RWPE1 (cell line): ENCODE results near the gene ARHGEF2.
A peak's percentile ranks its signal among the peaks of the same experiment; 100 is the strongest.

Experiments used
- CTCF ChIA-PET: fragments of 350-600 bp; sonication (Branson Sonifier 250); formaldehyde crosslinking; extraction: SDS; loops from one replicate; lab custom pipeline; 2021; lab: Yijun Ruan, JAX
- POLR2A ChIA-PET: fragments of 400-600 bp; formaldehyde crosslinking; extraction: SDS; loops from one replicate; lab custom pipeline; 2020; ENCODE audit warnings: antibody characterized with exemption; ENCODE audit not compliant: low non-redundant PET; lab: Yijun Ruan, JAX
- DNase-seq: peaks from one replicate; pipeline ENCODE4 v3.0.0; 2012; ENCODE audit warnings: low spot score
- H3K27ac ChIP-seq: fragments of 450-650 bp; 2 replicates; pipeline ENCODE4 v1.5.1; 2017
- TF ChIP-seq, protein P1 (sequence below): fragments of 450-650 bp; conservative IDR thresholded peaks from 2 replicates; pipeline ENCODE4 v1.5.1; 2017; ENCODE audit warnings: low read depth, mild to moderate bottlenecking

Gene ARHGEF2

DNA sequence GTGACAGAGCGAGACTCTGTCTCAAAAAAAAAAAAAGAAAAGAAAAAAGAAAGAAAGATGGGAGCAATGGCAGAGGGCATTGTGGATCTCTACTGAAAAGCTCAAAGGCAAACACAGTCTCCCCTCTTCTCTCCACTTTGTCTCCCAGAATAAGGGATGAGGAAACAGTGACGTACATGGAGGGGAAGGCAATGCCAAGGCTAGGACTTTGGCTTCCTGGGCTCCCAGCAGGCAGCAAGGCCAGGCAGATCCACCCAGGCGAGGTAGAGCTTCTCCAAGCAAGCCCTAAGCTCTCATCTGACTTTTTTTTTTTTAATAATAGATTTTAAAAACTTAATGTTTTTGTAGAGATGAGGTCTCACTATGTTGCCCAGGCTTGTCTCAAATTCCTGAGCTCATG is 4.6 kb downstream of the ARHGEF2 start:
- no peak for DNase-seq
- CTCF ChIA-PET: interaction anchor here (0.6 kb wide), 1 partner anchor 1649 kb away, joined by 4 read pairs; no protein-coding TSS in a partner anchor
- H3K27ac ChIP-seq: peak overlapping the region; percentile 96
- TF ChIP-seq, protein P1, sequence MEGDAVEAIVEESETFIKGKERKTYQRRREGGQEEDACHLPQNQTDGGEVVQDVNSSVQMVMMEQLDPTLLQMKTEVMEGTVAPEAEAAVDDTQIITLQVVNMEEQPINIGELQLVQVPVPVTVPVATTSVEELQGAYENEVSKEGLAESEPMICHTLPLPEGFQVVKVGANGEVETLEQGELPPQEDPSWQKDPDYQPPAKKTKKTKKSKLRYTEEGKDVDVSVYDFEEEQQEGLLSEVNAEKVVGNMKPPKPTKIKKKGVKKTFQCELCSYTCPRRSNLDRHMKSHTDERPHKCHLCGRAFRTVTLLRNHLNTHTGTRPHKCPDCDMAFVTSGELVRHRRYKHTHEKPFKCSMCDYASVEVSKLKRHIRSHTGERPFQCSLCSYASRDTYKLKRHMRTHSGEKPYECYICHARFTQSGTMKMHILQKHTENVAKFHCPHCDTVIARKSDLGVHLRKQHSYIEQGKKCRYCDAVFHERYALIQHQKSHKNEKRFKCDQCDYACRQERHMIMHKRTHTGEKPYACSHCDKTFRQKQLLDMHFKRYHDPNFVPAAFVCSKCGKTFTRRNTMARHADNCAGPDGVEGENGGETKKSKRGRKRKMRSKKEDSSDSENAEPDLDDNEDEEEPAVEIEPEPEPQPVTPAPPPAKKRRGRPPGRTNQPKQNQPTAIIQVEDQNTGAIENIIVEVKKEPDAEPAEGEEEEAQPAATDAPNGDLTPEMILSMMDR: no peak
- POLR2A ChIA-PET: interaction anchor here (0.5 to 0.6 kb wide), 3 partner anchors 42 to 249 kb away, joined by 3 to 4 read pairs (median 3); no protein-coding TSS in a partner anchor

- no peak for DNase-seq
- POLR2A ChIA-PET: no interaction called here
- peak overlapping the region; percentile 61 for H3K27ac ChIP-seq
Observed at GRCh38 chr1:155971910-155972809, 6.2 kb downstream of the ARHGEF2 start.

GRCh38 chr1:155970531-155971167 is 7.7 kb downstream of the ARHGEF2 start:
- TF ChIP-seq, protein P1: no peak
- ChIA-PET POLR2A (no interaction called here), CTCF (no interaction called here)
- peak; percentile 45 for DNase-seq
- peak overlapping the region; percentile 61 for H3K27ac ChIP-seq

More at GRCh38 chr1:155971910-155972809, 6.2 kb downstream of the ARHGEF2 start:
- TF ChIP-seq, protein P1: no peak
- CTCF ChIA-PET: no interaction called here

- ChIA-PET POLR2A (no interaction called here), CTCF (interaction anchor here (0.7 to 1.1 kb wide), 2 partner anchors 9 to 25 kb away, joined by 3 read pairs; partner anchors contain the start of gene ARHGEF2)
- TF ChIP-seq, protein P1: no peak
- DNase-seq: no peak
- H3K27ac ChIP-seq: peak overlapping the region; percentile 61
Observed at GRCh38 chr1:155969377-155969791, 9.0 kb downstream of the ARHGEF2 start.

DNA sequence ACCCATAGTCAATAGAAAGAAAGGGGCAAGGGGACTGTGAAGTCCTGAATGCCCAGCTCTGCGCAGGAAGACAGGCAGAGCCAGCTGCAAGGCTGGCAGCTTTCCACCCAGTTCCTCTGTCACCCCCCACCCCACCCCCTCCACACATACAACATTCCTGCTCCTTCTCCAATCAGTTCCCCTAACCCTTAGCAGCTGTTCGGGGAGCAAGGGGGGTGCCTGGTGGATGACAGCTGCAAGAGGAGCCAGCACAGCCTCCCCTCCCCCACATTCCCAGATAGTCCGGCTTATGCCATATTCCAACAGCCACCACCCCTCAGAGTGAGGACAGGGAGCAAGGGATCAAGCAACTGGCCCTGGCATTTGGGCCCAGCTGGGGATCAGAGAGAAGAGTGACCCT is 9.7 kb downstream of the ARHGEF2 start:
- POLR2A ChIA-PET: no interaction called here
- TF ChIP-seq, protein P1: no peak
- CTCF ChIA-PET: interaction anchor here (1.1 kb wide), 1 partner anchor 9 kb away, joined by 3 read pairs; the partner anchor contains the start of gene ARHGEF2
- no peak for DNase-seq
- peak overlapping the region; percentile 61 for H3K27ac ChIP-seq

GRCh38 chr1:155968051-155968400 is 10.3 kb downstream of the ARHGEF2 start:
- TF ChIP-seq, protein P1: no peak
- DNase-seq: no peak
- peak overlapping the region; percentile 52 for H3K27ac ChIP-seq
- ChIA-PET POLR2A (interaction anchor here (0.6 to 0.7 kb wide), 2 partner anchors 8 to 34 kb away, joined by 3 to 7 read pairs; no protein-coding TSS in a partner anchor), CTCF (interaction anchor here (0.7 kb wide), 1 partner anchor 9 kb away, joined by 3 read pairs; no protein-coding TSS in a partner anchor)
